HepG2 (cell line): Measurements from ENCODE around the gene FAM181A. TPM values are rescaled to one million over a fixed set of nuclear protein-coding genes. Genes with fewer than 3 reads are reported as not detected.

Experiments used
- ATAC-seq: fragments of 200-7000 bp; cut with Tn5 transposase; 3 replicates; pipeline ENCODE4 v1.9.1; 2020; ENCODE audit warnings: mild to moderate bottlenecking, moderate library complexity
- BruUV-seq: library from RNA; stranded (reverse); fragments of 400-500 nt; replicated peaks from 2 replicates; lab custom pipeline; 2021; lab: Mats Ljungman, UMichigan
- CTCF ChIA-PET: fragments of 300-600 bp; formaldehyde crosslinking; extraction: SDS; loops from one replicate; lab custom pipeline; 2021; ENCODE audit warnings: low total read pairs, inconsistent platforms, low intra/inter-chr PET ratio; lab: Yijun Ruan, JAX
- POLR2A ChIA-PET: fragments of 350-600 bp; sonication (Branson Sonifier 250); formaldehyde crosslinking; loops from one replicate; lab custom pipeline; 2020; ENCODE audit warnings: antibody characterized with exemption, inconsistent platforms; lab: Yijun Ruan, JAX
- DNase-seq: peaks from one replicate; pipeline ENCODE4 v3.0.0-alpha.2; 2015; ENCODE audit warnings: low spot score
- FAIRE-seq: peaks from 3 replicates; lab custom pipeline; 2011; peaks lifted over from hg19 to GRCh38; lab: Jason Lieb, UNC
- H2AFZ ChIP-seq: one replicate; pipeline ENCODE4 v1.6.1; 2011; ENCODE audit warnings: low read length, inconsistent platforms
- H3K27ac ChIP-seq: fragments of 300-600 bp; 3 replicates; pipeline ENCODE4 v1.8.0; 2011; ENCODE audit warnings: mixed run types, mild to moderate bottlenecking, mixed read lengths, low read length, inconsistent platforms; ENCODE audit not compliant: insufficient read depth; ENCODE audit errors: extremely low read length
- H3K27me3 ChIP-seq, 2 experiments: fragments of 200-600 bp in 1 of 2; 2 replicates in 1 of 2; 3 replicates in 1 of 2; pipeline versions ENCODE4 v1.6.0 to v1.8.0; 2011; ENCODE audit warnings: low read length in 2 of 2, mild to moderate bottlenecking in 2 of 2, moderate library complexity in 2 of 2, inconsistent platforms in 1 of 2; ENCODE audit not compliant: insufficient read depth in 2 of 2, control insufficient read depth in 1 of 2
- H3K36me3 ChIP-seq, 2 experiments: fragments of 200-600 bp in 1 of 2; replicated peaks in 1 of 2; 2 replicates in 1 of 2; 3 replicates in 1 of 2; pipeline versions ENCODE4 v1.5.1 to v1.8.0; 2011; ENCODE audit warnings: low read length in 2 of 2, inconsistent platforms in 1 of 2; ENCODE audit not compliant: insufficient read depth in 2 of 2, control insufficient read depth in 1 of 2
- H3K4me1 ChIP-seq: 2 replicates; pipeline ENCODE4 v1.5.1; 2012; ENCODE audit warnings: low read length, inconsistent platforms; ENCODE audit not compliant: insufficient read depth
- H3K4me2 ChIP-seq: 2 replicates; pipeline ENCODE4 v1.6.0; 2011; ENCODE audit warnings: low read depth, low read length, inconsistent platforms
- H3K4me3 ChIP-seq, 3 experiments: fragments of 200-600 bp in 1 of 3; sonication (generic), shearing (Covaris generic) in 1 of 3; replicated peaks in 1 of 3; 2 replicates each; pipeline ENCODE4 v1.5.1; 2011 to 2016; ENCODE audit warnings: low read length in 3 of 3, inconsistent platforms in 2 of 3, low read depth in 2 of 3, mild to moderate bottlenecking in 2 of 3, control low read depth in 1 of 3, mixed read lengths in 1 of 3; ENCODE audit not compliant: insufficient read depth in 1 of 3
- H3K79me2 ChIP-seq: one replicate; pipeline ENCODE4 v1.6.1; 2011; ENCODE audit warnings: low read length, inconsistent platforms; ENCODE audit not compliant: insufficient read depth
- H3K9ac ChIP-seq: 2 replicates; pipeline ENCODE4 v1.6.0; 2011; ENCODE audit warnings: mild to moderate bottlenecking, low read depth, low read length, inconsistent platforms; ENCODE audit not compliant: insufficient read depth
- H3K9me3 ChIP-seq: 2 replicates; pipeline ENCODE4 v1.5.1; 2012; ENCODE audit warnings: mild to moderate bottlenecking, low read length
- H4K20me1 ChIP-seq: 2 replicates; pipeline ENCODE4 v1.6.0; 2011; ENCODE audit warnings: inconsistent platforms, mild to moderate bottlenecking, low read length, moderate library complexity; ENCODE audit not compliant: insufficient read depth
- LCORL ChIP-seq, 2 experiments: fragments of 450-650 bp in 1 of 2; sonication (generic) in 1 of 2; formaldehyde crosslinking in 1 of 2; IDR thresholded peaks; 2 replicates each; pipeline versions ENCODE4 v1.5.0 to v1.6.1; 2017 to 2020; ENCODE audit warnings: antibody characterized with exemption in 1 of 2, missing genetic modification reagents in 1 of 2
- MTF2 ChIP-seq: sonication (generic); formaldehyde crosslinking; IDR thresholded peaks from 2 replicates; pipeline ENCODE4 v1.5.0; 2020; ENCODE audit warnings: missing genetic modification reagents, borderline replicate concordance
- STAG1 ChIP-seq: sonication (generic); formaldehyde crosslinking; IDR thresholded peaks from 2 replicates; pipeline ENCODE4 v1.4.0; 2020; ENCODE audit warnings: missing genetic modification reagents
- TBX2 ChIP-seq: sonication (generic); formaldehyde crosslinking; IDR thresholded peaks from 2 replicates; pipeline ENCODE4 v1.5.0; 2020; ENCODE audit warnings: missing genetic modification reagents, mild to moderate bottlenecking, borderline replicate concordance
- ZNF136 ChIP-seq: sonication (generic); formaldehyde crosslinking; IDR thresholded peaks from 2 replicates; pipeline ENCODE4 v1.8.1; 2022; ENCODE audit warnings: low read depth, mild to moderate bottlenecking, moderate library complexity, missing genetic modification reagents
- ZNF264 ChIP-seq: sonication (generic); formaldehyde crosslinking; IDR thresholded peaks from 2 replicates; pipeline ENCODE4 v1.4.0; 2020; ENCODE audit warnings: missing genetic modification reagents
- ZNF629 ChIP-seq: sonication (generic); formaldehyde crosslinking; conservative IDR thresholded peaks from 2 replicates; pipeline ENCODE4 v1.5.0; 2020; ENCODE audit warnings: missing genetic modification reagents
- ZSCAN25 ChIP-seq: sonication (generic); formaldehyde crosslinking; IDR thresholded peaks from 2 replicates; pipeline ENCODE4 v1.8.0; 2022; ENCODE audit warnings: mild to moderate bottlenecking, missing genetic modification reagents
- WGBS: methylation state at CpG from one replicate; pipeline ENCODE4 v1.1.6; 2017; ENCODE audit warnings: low lambda C conversion rate; 5-methylcytosine and 5-hydroxymethylcytosine counted together
- in situ Hi-C: cut with HindIII; loops from 2 replicates; pipeline ENCODE4 v1.10.0; 2017; ENCODE audit warnings: low pct_unique_long_range_greater_than_20kb; ENCODE audit not compliant: extremely low pct_ligation_motif_present
- intact Hi-C: fragments of 100-400 bp; cut with micrococcal nuclease; formaldehyde crosslinking; loops from one replicate; pipeline ENCODE4 v1.10.0; 2022; ENCODE audit not compliant: unreplicated experiment
- polyA plus RNA-seq, 8 experiments: library from polyadenylated mRNA; depleted of rRNA in 3 of 8; stranded (reverse) in 7 of 8; unstranded in 1 of 8; fragments of >200 nt; fragmentation: Illumina TruSeq in 4 of 8; extraction: Trizol in 4 of 8; gene quantifications; 2 replicates each; pipeline versions ENCODE4 v1.2.1 to v1.2.3, GENCODE V29; 2011 to 2016; ENCODE audit warnings: low read depth in 4 of 8, missing spikeins in 1 of 8, mixed read lengths in 1 of 8; ENCODE audit not compliant: insufficient read depth in 1 of 8
- total RNA-seq, 5 experiments: library from RNA; depleted of rRNA; stranded (reverse); fragments of >200 nt; fragmentation: Illumina TruSeq; extraction: Trizol; gene quantifications; 2 replicates each; pipeline ENCODE4 v1.2.3, GENCODE V29; 2016; ENCODE audit warnings: low read depth in 1 of 5
- TF ChIP-seq, protein P1 (sequence below): sonication (generic); formaldehyde crosslinking; IDR thresholded peaks from 2 replicates; pipeline ENCODE4 v1.4.0; 2020; ENCODE audit warnings: missing genetic modification reagents
- TF ChIP-seq, protein P2 (sequence below): sonication (generic); formaldehyde crosslinking; IDR thresholded peaks from 2 replicates; pipeline ENCODE4 v1.5.1; 2020; ENCODE audit warnings: mild to moderate bottlenecking, missing genetic modification reagents, moderate library complexity

FAM181A gene
- total and polyA plus RNA-seq, 2 of the 13 experiments (the other 11 are each of a cell fraction or from before 2014, with no cell fraction given), result 1.1 to 1.5 TPM

DNA sequence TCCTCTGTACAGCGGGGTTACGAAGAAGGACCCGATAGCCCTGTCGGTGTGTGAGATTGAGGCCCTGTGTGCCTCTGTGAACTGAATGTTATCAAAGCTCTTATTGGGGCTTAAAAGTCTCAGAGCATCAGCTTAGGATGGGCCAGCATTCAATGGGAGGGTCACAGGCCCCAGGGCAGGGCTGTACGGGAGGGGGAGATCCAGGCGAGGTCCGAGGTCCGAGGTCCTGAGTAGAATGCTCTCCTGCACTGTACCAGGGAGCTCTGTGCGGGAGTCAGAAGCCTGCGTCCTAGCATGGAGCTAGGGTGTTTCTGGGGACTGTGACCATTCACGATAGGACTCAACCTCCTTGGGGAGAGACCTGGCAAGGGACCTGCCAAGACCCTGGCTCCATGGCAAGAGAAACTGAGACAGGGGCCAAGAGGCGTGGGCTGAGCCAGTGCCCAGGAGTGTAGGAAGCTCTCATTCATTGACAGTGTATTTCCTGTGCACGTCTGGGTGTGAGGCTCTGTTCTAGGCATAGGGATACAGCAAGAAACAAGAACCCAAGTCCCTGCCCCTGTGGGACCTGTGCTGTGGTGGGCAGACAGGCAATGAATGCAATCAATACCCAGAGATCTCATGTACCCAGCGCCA lies 12.0 kb upstream of the FAM181A start:
- H4K20me1 ChIP-seq, result no peaks in the 10 kb centered on the region
- CTCF ChIA-PET, result no interaction called here
- peak overlapping the region; percentile 64 for H3K4me2 ChIP-seq
- FAIRE-seq (no peak), DNase-seq (no peak), ATAC-seq (peak; percentile 88)
- peak overlapping the region; percentile 24 for H3K27ac ChIP-seq
- BruUV-seq, result no TSS peak
- H3K9me3 ChIP-seq, result no peaks in the 10 kb centered on the region
- in situ Hi-C loops, result no loop called here
- no peaks in the 10 kb centered on the region for H3K36me3 ChIP-seq
- H3K4me1 ChIP-seq, result peaks cover 55% of the 10 kb centered on the region
- H3K9ac ChIP-seq, result peak overlapping the region; percentile 34
- peak overlapping the region in 2 of 3 experiments; percentile 8 to 26; a peak in 2 of 6 replicates for H3K4me3 ChIP-seq
- WGBS, result 44% methylated on average over 12 of the region's 14 CpGs
- H3K79me2 ChIP-seq, result no peaks in the 10 kb centered on the region
- peak overlapping the region; percentile 35 for H2AFZ ChIP-seq
- 0 out of 2 replicates have a peak, but pooled peaks have one; percentile 35 for TF ChIP-seq ZNF136 (CRISPR knock-in tag)
- TF ChIP-seq MTF2 (CRISPR knock-in tag), result no peak
- peak; percentile 61 for TF ChIP-seq ZSCAN25
- 0 out of 2 replicates have a peak, but pooled peaks have one; percentile 2 for TF ChIP-seq ZNF629
- TF ChIP-seq, protein P1, sequence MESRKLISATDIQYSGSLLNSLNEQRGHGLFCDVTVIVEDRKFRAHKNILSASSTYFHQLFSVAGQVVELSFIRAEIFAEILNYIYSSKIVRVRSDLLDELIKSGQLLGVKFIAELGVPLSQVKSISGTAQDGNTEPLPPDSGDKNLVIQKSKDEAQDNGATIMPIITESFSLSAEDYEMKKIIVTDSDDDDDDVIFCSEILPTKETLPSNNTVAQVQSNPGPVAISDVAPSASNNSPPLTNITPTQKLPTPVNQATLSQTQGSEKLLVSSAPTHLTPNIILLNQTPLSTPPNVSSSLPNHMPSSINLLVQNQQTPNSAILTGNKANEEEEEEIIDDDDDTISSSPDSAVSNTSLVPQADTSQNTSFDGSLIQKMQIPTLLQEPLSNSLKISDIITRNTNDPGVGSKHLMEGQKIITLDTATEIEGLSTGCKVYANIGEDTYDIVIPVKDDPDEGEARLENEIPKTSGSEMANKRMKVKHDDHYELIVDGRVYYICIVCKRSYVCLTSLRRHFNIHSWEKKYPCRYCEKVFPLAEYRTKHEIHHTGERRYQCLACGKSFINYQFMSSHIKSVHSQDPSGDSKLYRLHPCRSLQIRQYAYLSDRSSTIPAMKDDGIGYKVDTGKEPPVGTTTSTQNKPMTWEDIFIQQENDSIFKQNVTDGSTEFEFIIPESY, result no peak
- TF ChIP-seq TBX2 (CRISPR knock-in tag), result 0 out of 2 replicates have a peak, but pooled peaks have one; percentile 23
- no peak for TF ChIP-seq ZNF264
- TF ChIP-seq, protein P2, sequence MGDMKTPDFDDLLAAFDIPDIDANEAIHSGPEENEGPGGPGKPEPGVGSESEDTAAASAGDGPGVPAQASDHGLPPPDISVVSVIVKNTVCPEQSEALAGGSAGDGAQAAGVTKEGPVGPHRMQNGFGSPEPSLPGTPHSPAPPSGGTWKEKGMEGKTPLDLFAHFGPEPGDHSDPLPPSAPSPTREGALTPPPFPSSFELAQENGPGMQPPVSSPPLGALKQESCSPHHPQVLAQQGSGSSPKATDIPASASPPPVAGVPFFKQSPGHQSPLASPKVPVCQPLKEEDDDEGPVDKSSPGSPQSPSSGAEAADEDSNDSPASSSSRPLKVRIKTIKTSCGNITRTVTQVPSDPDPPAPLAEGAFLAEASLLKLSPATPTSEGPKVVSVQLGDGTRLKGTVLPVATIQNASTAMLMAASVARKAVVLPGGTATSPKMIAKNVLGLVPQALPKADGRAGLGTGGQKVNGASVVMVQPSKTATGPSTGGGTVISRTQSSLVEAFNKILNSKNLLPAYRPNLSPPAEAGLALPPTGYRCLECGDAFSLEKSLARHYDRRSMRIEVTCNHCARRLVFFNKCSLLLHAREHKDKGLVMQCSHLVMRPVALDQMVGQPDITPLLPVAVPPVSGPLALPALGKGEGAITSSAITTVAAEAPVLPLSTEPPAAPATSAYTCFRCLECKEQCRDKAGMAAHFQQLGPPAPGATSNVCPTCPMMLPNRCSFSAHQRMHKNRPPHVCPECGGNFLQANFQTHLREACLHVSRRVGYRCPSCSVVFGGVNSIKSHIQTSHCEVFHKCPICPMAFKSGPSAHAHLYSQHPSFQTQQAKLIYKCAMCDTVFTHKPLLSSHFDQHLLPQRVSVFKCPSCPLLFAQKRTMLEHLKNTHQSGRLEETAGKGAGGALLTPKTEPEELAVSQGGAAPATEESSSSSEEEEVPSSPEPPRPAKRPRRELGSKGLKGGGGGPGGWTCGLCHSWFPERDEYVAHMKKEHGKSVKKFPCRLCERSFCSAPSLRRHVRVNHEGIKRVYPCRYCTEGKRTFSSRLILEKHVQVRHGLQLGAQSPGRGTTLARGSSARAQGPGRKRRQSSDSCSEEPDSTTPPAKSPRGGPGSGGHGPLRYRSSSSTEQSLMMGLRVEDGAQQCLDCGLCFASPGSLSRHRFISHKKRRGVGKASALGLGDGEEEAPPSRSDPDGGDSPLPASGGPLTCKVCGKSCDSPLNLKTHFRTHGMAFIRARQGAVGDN (CRISPR knock-in tag), result peak; percentile 47
- TF ChIP-seq STAG1 (CRISPR knock-in tag), result no peak
- TF ChIP-seq LCORL (IDR thresholded peaks at IDR 0.05), result no peak
- TF ChIP-seq LCORL (CRISPR knock-in tag; IDR thresholded peaks at IDR 0.05), result 0 out of 2 replicates have a peak, but pooled peaks have one; percentile 31
- TF ChIP-seq, all 625 proteins: peak for 6
- intact Hi-C loops, result no loop called here
- H3K27me3 ChIP-seq, result no peaks in the 10 kb centered on the region; a peak in 1 of 5 replicates
- POLR2A ChIA-PET, result interaction anchor here (0.6 to 1.6 kb wide), 2 partner anchors 12 to 28 kb away, joined by 4 read pairs; no protein-coding TSS in a partner anchor
